ENCODE data around the gene PIP5KL1.
A peak's percentile ranks its signal among the peaks of the same experiment; 100 is the strongest.

Gene PIP5KL1

DNA sequence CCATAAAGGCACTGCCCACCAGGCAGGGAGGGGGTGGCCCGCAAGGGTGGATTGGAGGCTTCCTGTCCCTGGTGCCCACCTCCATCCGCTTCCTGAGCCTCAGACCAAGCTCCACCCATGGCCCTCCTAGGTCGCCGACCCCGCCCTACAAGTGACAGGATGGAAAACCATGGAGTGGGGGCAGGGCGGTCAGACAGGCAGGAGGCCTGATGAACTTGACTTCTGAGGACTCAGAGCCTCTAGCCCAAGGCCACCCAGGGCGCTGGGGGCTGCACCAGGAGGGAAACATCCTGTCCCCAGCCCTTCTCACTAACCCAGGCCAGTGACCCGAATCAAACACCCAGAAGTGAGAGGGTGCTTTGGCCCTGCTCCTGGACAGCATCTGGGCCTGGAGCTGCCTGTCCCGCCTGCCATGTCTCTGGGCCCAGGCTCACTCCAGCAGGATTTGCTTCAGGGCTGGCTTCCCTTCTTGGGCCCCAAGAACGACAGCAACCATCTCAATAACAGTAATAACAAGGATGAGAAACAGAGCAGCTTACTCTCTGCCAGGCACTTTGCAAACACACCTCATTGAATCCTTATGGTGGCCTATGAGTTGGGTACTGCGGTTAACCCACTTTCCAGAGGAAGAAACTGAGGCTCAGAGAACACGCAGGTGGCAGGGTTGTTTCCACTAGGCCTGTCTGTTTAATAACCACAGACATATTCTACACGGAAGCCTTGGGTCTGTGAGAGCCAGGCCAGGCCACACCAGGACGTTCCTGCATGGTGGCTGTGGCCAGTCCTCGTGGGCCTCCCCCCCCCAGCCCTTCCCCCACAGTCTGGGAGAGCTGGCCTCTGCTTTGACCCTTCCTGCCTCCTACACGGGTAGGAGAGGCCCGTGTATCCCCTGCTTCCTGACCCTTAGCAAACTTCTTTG, 26.8 kb downstream of the PIP5KL1 start:
- TF ChIP-seq GATA1 (IDR thresholded peaks at IDR 0.05; ENCODE audit: low read depth, low read length) (no peak), POLR2A (IDR thresholded peaks at IDR 0.05; ENCODE audit: low read length) (peak; percentile 63)
- peak; percentile 83 to 84 for DNase-seq

DNA sequence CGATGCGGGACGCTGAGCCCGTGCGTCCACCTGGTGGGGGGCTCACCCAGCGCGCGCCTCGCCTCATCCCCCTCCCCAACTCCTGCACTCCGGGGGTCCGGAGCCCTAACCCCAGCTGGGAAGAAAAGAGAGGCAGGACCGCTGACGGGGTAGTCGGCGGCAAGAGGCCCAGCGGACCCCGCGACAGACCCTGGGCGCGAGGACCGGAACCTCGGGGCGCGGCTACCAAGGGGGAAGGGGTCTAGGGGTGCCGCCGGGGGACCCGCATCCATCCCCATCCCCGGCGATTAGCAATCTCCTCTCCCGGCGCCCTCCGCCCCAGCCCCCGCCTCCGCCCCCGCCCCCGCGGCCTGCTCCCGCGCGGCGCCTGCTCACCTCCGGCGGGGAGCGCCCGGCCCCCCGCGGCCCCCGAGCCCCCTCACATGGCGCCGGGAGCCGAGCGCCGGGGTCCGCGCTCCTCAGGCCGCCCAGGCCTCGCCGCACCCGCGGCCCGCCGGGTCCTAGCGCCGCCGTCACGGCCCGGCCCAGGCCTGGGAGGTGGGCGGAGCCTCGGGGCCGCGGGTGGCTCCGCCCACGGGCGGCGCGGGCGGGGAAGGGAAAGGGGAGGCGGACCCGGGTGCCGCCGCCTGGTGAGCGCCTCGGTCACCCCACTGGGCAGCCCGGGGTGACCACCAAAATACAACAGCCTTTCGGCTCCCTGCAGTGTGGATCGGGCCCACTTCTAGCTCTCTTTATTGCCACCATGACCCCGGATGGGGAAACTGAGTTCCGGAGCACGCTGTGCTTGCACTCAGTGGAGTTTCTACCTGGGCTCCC, 31.2 kb downstream of the PIP5KL1 start, which contains the start of gene ST6GALNAC6:
Gene ST6GALNAC6 (minus strand): TSS at position 476 of the 816 bp plus-strand sequence. CDS start 1,622 bp downstream, outside the sequence.
- peak; percentile 85 to 91 for DNase-seq
- TF ChIP-seq POLR2A (IDR thresholded peaks at IDR 0.05; ENCODE audit: low read length) = peak; percentile 52
- no peak for TF ChIP-seq GATA1 (IDR thresholded peaks at IDR 0.05; ENCODE audit: low read depth, low read length)

DNA sequence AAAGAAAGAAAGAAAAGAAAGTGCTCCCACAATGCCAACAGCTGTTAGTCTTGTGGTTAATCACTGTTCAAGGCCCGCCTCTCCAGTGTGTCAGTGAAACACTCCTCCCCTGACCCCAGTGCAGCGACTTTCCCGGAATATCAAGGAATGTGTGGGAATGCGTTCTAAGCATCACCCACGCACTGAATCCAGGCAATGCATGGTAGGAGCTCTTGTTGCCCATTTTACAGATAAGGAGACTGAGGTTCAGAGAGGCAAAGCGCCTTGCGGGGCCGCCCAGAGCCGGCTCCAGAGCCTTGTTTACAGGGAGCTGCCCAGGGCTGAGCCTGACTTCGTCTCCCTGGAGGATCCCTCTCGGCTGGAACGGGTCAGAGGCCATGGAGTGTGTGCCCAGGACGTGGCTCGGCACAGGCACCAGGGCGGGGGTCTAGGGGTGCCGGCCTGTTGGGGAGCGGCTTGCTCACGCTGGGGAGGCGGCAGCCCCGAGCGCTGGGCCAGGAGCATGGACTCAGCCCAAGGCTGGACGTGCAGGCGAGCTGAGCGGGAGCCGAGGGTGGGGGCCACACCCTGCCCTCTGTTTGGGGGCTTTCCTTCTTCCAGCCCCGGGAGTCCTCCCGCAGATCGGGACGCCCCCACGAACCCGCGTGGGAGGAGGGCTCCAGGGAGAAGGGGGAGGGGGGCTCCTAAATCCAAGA, 32.0 kb downstream of the PIP5KL1 start:
- TF ChIP-seq POLR2A (IDR thresholded peaks at IDR 0.05; ENCODE audit: low read length) = no peak
- no peak for TF ChIP-seq GATA1 (IDR thresholded peaks at IDR 0.05; ENCODE audit: low read depth, low read length)
- peak; percentile 59 to 65 for DNase-seq

DNA sequence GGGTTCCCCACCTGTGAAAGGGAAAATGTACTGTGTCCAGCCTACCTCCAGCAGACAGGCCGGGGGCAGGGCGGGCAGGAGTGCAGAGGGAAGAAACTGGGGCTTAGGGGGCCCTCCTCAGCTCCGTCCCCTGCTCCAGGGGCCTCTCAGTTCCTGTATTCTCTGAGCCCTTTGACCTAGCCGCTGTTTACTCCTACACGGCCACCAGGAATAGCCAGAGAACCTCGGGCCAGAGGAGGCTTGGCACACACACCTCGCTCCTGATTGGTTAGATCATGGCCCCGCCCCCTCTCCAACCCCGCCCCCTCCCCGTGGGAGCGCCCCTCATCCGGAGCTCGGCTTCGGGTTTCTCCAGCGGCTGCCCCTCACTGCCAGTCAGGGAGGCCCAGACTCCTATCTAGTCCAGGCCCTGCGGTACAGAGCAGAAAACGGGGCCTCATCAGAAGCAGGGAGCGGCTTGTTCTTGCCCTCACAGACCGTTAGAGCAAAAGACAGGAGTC, 33.3 kb downstream of the PIP5KL1 start:
- DNase-seq = peak; percentile 86 to 90
- TF ChIP-seq POLR2A (IDR thresholded peaks at IDR 0.05; ENCODE audit: low read length) (no peak), GATA1 (IDR thresholded peaks at IDR 0.05; ENCODE audit: low read depth, low read length) (no peak)

DNA sequence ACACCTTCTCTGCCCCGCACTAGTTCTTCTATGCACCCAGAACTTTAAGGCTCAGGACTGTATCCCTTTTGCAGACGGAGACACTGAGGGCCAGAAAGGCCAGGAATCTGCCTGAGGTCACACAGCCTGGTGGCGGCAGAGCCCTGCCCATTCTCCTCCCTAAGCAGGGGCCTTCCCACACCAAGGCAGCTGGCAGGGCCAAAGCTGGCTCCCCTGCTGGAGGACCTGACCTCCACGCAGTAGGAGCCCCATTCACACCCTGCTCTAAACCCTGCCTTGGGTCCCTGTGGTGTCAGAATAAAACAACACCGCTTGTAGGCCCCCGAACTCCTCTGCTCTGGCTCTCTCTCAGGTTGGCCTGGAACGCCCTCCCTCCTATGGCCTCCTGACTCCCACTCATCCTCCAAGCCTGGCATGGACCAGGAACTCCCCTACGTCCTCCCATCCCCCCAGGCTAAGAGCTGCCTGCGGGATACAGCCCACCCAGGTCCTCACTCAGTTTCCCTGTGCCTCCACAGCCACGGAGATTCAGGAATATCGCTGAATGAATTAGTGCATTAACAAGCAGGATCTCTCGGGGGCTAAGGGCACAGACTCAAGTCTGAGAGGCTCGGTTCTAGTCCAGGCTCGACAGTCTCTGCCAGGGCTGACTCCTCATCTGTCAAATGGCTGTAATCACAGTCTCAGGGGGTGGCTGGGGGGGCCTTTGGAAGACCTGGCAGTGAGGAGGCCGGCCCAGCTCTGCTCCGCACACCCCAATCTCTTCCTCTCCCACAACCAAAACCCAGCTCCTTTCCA, 34.0 kb downstream of the PIP5KL1 start:
- TF ChIP-seq POLR2A (IDR thresholded peaks at IDR 0.05; ENCODE audit: low read length) = no peak
- no peak for TF ChIP-seq GATA1 (IDR thresholded peaks at IDR 0.05; ENCODE audit: low read depth, low read length)
- no peak for DNase-seq

DNA sequence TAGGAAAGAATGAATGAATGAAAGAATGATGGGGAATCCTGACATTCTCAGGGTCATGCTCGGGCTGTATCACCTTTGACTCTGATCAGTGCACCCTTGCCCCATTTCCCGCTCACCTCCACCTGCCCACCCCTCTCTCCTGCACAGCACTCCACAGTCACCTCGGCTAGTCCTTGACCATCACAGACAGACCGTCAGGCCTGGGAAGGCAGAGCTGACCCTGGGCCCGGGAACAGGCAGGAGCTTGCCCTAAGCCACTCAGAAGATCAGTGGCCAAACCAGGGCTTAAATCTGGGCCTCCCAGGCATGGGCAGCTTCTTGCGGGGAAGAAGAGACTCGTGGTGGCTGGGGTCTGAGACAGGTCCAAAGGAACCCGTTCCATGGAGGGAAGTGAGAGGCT, 34.8 kb downstream of the PIP5KL1 start:
- DNase-seq = no peak
- TF ChIP-seq POLR2A (IDR thresholded peaks at IDR 0.05; ENCODE audit: low read length) (no peak), GATA1 (IDR thresholded peaks at IDR 0.05; ENCODE audit: low read depth, low read length) (no peak)

DNA sequence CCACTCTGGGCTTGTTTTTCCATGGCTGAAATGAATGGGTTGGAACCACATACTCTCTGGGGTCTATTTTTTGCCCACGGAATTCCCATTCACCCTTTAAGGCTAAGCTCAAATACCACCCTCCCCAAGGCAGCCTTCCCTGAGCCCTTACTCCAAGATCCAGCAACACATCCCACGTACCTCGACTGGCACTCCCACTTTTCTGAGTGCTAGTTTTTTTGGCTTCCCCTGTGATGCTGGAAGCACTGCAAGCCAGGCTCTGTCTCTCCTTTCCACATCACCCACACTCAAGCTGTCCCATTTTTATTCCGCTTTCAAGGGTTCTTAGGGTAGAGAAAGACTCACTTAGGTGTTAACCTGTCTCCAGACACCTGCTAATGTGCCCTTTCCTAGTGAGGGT, 37.2 kb downstream of the PIP5KL1 start:
- DNase-seq = no peak
- no peak for TF ChIP-seq POLR2A (IDR thresholded peaks at IDR 0.05; ENCODE audit: low read length)
- TF ChIP-seq GATA1 (IDR thresholded peaks at IDR 0.05; ENCODE audit: low read depth, low read length) = no peak

DNA sequence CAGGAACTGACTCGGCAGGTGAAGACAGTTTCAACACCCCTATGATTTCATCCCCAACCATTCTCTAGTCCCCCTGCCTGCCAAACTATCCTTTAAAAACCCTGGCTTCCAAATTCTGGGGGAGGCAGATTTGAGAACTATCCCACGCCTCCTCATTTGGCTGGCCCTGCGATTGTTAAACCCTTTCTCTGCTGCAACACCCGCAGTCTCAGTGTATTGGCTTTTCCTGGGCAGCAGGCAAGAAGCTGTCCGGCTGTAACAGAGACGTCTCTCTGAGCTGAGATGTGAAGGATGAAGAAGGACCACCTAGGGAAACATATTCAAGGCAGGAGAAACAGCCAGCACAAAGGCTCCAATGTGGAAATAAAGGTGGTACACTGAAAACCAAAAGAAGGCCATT, 37.7 kb downstream of the PIP5KL1 start:
- no peak for TF ChIP-seq GATA1 (IDR thresholded peaks at IDR 0.05; ENCODE audit: low read depth, low read length)
- TF ChIP-seq POLR2A (IDR thresholded peaks at IDR 0.05; ENCODE audit: low read length) = no peak
- DNase-seq = no peak

DNA sequence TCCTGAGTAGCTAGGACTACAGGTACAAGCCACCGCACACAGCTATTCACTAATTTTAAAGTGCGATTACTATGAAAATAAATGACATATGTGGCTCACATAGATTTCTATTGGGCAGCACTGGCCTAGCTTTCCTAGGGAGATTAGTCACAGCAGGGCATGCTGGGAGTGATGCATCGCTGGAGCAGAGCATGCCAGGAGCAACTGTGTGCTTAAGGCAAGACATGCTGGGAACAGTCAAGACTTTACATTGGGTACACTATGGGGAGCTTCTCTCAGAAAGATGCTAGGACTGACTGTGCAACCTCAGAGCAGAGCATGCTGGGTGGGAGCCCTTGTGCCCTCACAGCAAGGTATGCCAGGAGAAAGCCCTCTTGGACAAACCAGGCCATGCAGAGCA, 40.5 kb downstream of the PIP5KL1 start:
- no peak for DNase-seq

DNA sequence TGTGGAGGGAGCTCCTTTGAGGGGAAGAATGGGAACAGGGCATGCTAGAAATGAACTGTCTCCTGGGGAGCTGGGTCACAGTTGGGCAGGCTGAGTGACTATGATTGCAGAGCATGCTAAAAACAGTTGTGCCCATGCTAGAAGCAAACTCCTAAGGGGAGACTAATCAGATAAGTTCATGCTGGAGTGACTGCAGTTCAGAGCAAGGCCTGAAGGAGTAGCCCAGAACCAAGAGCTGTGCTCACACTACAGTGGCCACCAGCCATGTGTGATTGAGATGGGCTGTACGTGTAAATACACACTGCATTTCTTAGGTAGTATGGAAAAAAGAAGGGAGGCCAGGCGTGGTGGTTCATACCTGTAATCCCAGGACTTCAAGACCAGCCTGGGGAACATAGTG, 42.8 kb downstream of the PIP5KL1 start:
- peak; percentile 64 to 72 for DNase-seq
- TF ChIP-seq POLR2A (IDR thresholded peaks at IDR 0.05; ENCODE audit: low read length) = no peak
- no peak for TF ChIP-seq GATA1 (IDR thresholded peaks at IDR 0.05; ENCODE audit: low read depth, low read length)

More for the DNA sequence above, 40.5 kb downstream of the PIP5KL1 start:
- no peak for TF ChIP-seq POLR2A (IDR thresholded peaks at IDR 0.05; ENCODE audit: low read length)
- no peak for TF ChIP-seq GATA1 (IDR thresholded peaks at IDR 0.05; ENCODE audit: low read depth, low read length)

DNA sequence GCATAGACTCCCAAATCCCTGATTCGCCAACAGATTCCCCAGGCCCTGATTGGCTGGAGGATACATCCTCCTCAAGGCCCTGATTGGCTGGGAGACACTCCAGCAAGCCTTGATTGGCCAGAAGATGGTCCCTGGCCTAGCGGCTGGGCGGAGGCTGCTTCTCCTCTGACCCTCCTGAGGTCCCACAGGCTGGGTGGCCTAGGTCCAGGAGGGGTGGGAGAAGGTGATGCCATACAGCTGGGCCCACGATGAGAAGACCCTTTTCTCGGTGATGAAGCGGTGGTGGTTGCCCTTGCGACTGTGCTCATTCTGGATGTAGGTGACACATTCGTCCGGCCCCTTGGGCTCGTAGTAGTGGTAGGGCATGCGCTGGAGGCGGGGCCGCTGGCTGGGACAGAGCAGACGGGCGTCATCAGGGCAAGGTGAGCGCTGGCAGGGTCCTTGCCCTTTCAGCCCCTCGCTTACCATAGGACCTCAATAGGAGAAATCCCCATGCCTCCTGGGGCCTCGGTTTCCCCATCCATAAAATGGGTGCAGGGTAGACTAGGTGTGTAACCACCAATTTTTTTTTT, 44.1 kb downstream of the PIP5KL1 start:
- DNase-seq = peak; percentile 45 to 61
- TF ChIP-seq GATA1 (IDR thresholded peaks at IDR 0.05; ENCODE audit: low read depth, low read length) (no peak), POLR2A (IDR thresholded peaks at IDR 0.05; ENCODE audit: low read length) (no peak)

DNA sequence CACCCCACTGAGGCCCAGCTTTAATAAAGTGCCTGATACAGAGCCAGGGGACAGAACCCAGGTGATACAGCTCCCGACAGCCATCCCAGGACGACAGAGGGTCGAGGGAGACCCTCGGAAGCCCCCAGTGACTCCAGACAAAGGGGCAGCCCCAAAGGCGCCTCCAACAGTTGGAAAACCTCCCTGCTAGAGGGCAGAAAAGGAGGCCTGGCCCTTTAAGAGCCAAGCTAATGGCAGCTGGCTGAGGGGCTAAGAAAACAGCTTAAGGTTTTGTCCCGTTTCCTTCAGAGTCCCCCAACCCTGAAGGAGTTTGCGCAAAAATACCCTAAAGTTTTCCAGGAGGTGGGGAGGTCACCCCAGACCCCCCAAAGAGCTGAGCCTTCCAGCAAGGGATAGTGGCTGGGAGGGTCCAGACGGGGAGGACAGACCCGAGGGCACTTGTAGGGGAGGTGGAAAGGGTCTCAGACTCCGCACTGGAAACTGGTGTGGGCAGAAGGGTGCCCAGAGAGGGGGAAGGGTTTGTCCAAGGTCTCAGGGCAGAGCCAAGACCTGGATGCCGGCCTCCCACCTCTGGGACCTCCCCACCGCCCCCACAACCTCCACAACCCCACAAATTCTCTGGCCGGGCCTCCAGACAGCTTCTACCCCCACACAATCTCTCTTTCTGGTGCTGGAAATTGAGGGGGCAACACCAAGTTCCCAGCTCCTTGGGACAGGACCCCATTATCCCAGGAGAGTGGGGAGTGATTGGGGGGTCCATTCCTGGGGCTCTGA, 44.9 kb downstream of the PIP5KL1 start:
- no peak for TF ChIP-seq POLR2A (IDR thresholded peaks at IDR 0.05; ENCODE audit: low read length)
- no peak for TF ChIP-seq GATA1 (IDR thresholded peaks at IDR 0.05; ENCODE audit: low read depth, low read length)
- no peak for DNase-seq
